HepG2 (cell line): ENCODE data around the gene SPATA33. TPM values are rescaled to one million over a fixed set of nuclear protein-coding genes. Genes with fewer than 3 reads are reported as not detected.

Source experiments
- CHCHD3 ChIP-seq: sonication (generic); formaldehyde crosslinking; IDR thresholded peaks from 2 replicates; pipeline ENCODE4 v1.8.0; 2022; ENCODE audit warnings: mild to moderate bottlenecking, missing genetic modification reagents, moderate library complexity
- DBP ChIP-seq: sonication (generic); formaldehyde crosslinking; IDR thresholded peaks from 2 replicates; pipeline ENCODE4 v1.4.0; 2020; ENCODE audit warnings: missing genetic modification reagents; ENCODE audit errors: not compliant biosample characterization
- E2F5 ChIP-seq: sonication (generic); formaldehyde crosslinking; conservative IDR thresholded peaks from 2 replicates; pipeline ENCODE4 v1.4.0; 2020; ENCODE audit warnings: missing genetic modification reagents
- ETS1 ChIP-seq: sonication (generic); formaldehyde crosslinking; IDR thresholded peaks from 2 replicates; pipeline ENCODE4 v1.4.0; 2020; ENCODE audit warnings: missing genetic modification reagents
- GATAD1 ChIP-seq: IDR thresholded peaks from 2 replicates; pipeline ENCODE4 v1.6.1; 2016; ENCODE audit warnings: missing genetic modification reagents, missing compliant biosample characterization
- HOXA3 ChIP-seq: sonication (generic); formaldehyde crosslinking; IDR thresholded peaks from 2 replicates; pipeline ENCODE4 v1.5.0; 2020; ENCODE audit warnings: missing genetic modification reagents
- MATR3 ChIP-seq: sonication (generic); formaldehyde crosslinking; IDR thresholded peaks from 2 replicates; pipeline ENCODE4 v1.4.0; 2020; ENCODE audit warnings: missing genetic modification reagents
- MTERF4 ChIP-seq: sonication (generic); formaldehyde crosslinking; IDR thresholded peaks from 2 replicates; pipeline ENCODE4 v1.8.0; 2023; ENCODE audit warnings: mild to moderate bottlenecking, missing genetic modification reagents
- NFE2 ChIP-seq: sonication (generic); formaldehyde crosslinking; IDR thresholded peaks from 2 replicates; pipeline ENCODE4 v1.4.0; 2020; ENCODE audit warnings: missing genetic modification reagents
- RXRA ChIP-seq: sonication (generic); formaldehyde crosslinking; IDR thresholded peaks from 2 replicates; pipeline ENCODE4 v1.5.1; 2020; ENCODE audit warnings: missing genetic modification reagents
- UBTF ChIP-seq: sonication (generic); formaldehyde crosslinking; IDR thresholded peaks from 2 replicates; pipeline ENCODE4 v1.4.0; 2020; ENCODE audit warnings: mild to moderate bottlenecking, missing genetic modification reagents
- ZFP41 ChIP-seq: sonication (generic); formaldehyde crosslinking; IDR thresholded peaks from 2 replicates; pipeline ENCODE4 v1.4.0; 2020; ENCODE audit warnings: mild to moderate bottlenecking, missing genetic modification reagents, borderline replicate concordance
- ZHX2 ChIP-seq, 2 experiments: sonication (generic) in 1 of 2; formaldehyde crosslinking in 1 of 2; IDR thresholded peaks; 2 replicates each; pipeline versions ENCODE4 v1.6.1 to v1.9.0; 2014 to 2022; ENCODE audit warnings: antibody characterized with exemption in 1 of 2, borderline replicate concordance in 1 of 2, inconsistent platforms in 1 of 2, low read depth in 1 of 2, missing genetic modification reagents in 1 of 2
- ZNF431 ChIP-seq: sonication (generic); formaldehyde crosslinking; IDR thresholded peaks from 2 replicates; pipeline ENCODE4 v1.9.0; 2022; ENCODE audit warnings: missing genetic modification reagents, low read depth, mild to moderate bottlenecking, borderline replicate concordance
- ZNF761 ChIP-seq: sonication (generic); formaldehyde crosslinking; conservative IDR thresholded peaks from 2 replicates; pipeline ENCODE4 v1.4.0; 2020; ENCODE audit warnings: mild to moderate bottlenecking, missing genetic modification reagents
- polyA plus RNA-seq, 8 experiments: library from polyadenylated mRNA; depleted of rRNA in 3 of 8; stranded (reverse) in 7 of 8; unstranded in 1 of 8; fragments of >200 nt; fragmentation: Illumina TruSeq in 4 of 8; extraction: Trizol in 4 of 8; gene quantifications; 2 replicates each; pipeline versions ENCODE4 v1.2.1 to v1.2.3, GENCODE V29; 2011 to 2016; ENCODE audit warnings: low read depth in 4 of 8, missing spikeins in 1 of 8, mixed read lengths in 1 of 8; ENCODE audit not compliant: insufficient read depth in 1 of 8
- total RNA-seq, 5 experiments: library from RNA; depleted of rRNA; stranded (reverse); fragments of >200 nt; fragmentation: Illumina TruSeq; extraction: Trizol; gene quantifications; 2 replicates each; pipeline ENCODE4 v1.2.3, GENCODE V29; 2016; ENCODE audit warnings: low read depth in 1 of 5

SPATA33 gene
- total and polyA plus RNA-seq, 2 of the 13 experiments (the other 11 are each of a cell fraction or from before 2014, with no cell fraction given): 5.7 to 11.0 TPM

GRCh38 chr16:89687092-89687940, 29.7 kb downstream of the SPATA33 start (continued):
- TF ChIP-seq ETS1 (CRISPR knock-in tag) (peak; percentile 96; the same call in 1 of the 2 replicates), ZNF431 (CRISPR knock-in tag) (peak; percentile 98; the same call in 1 of the 2 replicates), DBP (peak; percentile 98), RXRA (CRISPR knock-in tag) (peak; percentile 93), ZFP41 (CRISPR knock-in tag) (0 out of 2 replicates have a peak, but pooled peaks have one; percentile 81), UBTF (CRISPR knock-in tag) (peak; percentile 99), ZNF761 (peak; percentile 98), CHCHD3 (0 out of 2 replicates have a peak, but pooled peaks have one; percentile 17), E2F5 (CRISPR knock-in tag) (peak; percentile 50; the same call in 1 of the 2 replicates), GATAD1 (CRISPR knock-in tag) (peak; percentile 82), HOXA3 (peak; percentile 96), MATR3 (no peak), NFE2 (CRISPR knock-in tag) (no peak), MTERF4 (peak; percentile 95; the same call in 1 of the 2 replicates), ZHX2 (IDR thresholded peaks at IDR 0.05; ENCODE audit: low read depth) (peak; percentile 80), ZHX2 (CRISPR knock-in tag; IDR thresholded peaks at IDR 0.05; ENCODE audit: borderline replicate concordance) (peak; percentile 88)
